ENCODE data around the gene SHANK1. TPM values are rescaled to one million over a fixed set of nuclear protein-coding genes. Genes with fewer than 3 reads are reported as not detected.

Gene SHANK1
- total RNA-seq, 3 donors from 2014 or later (not counting 1 experiment from before 2014, with no cell fraction given): 0.05 to 0.75 (median 0.20) TPM

GRCh38 chr19:50646074-50646807 is 73.4 kb downstream of the SHANK1 start:
- no peak overlapping the region for H3K4me3 ChIP-seq (ENCODE audit: low read length)
- peaks cover 2% of the 10 kb centered on the region for H3K27me3 ChIP-seq (ENCODE audit: control insufficient read depth, insufficient read depth, low read length)
- WGBS (ENCODE audit: insufficient coverage): 75% methylated on average over 6 of the region's 6 CpGs
- no peaks in the 10 kb centered on the region for H3K4me1 ChIP-seq (ENCODE audit: control insufficient read depth, insufficient read depth, low read length)
- no peak for TF ChIP-seq CTCF (IDR thresholded peaks at IDR 0.05)
- Mint-ChIP-seq H3K4me3 (no peak overlapping the region), H3K27me3 (ENCODE audit: low read depth in 2 of 2) (peaks cover 9 to 10% of the 10 kb centered on the region in 2 donors), H3K9me3 (no peaks in the 10 kb centered on the region), H3K4me1 (no peaks in the 10 kb centered on the region), H3K27ac (no peak overlapping the region), H3K36me3 (no peaks in the 10 kb centered on the region)
- intact Hi-C loops (cut with micrococcal nuclease): no loop called here
- no peak overlapping the region for H3K27ac ChIP-seq (ENCODE audit: low read length)
- DNase-seq (no peak), ATAC-seq (no peak)
- no peaks in the 10 kb centered on the region for H3K9me3 ChIP-seq (ENCODE audit: control insufficient read depth, insufficient read depth, low read length)
- no peaks in the 10 kb centered on the region for H3K36me3 ChIP-seq (ENCODE audit: control insufficient read depth, insufficient read depth, low read length)

- ATAC-seq: no peak
Measured at GRCh38 chr19:50645107-50645506, 74.5 kb downstream of the SHANK1 start.

GRCh38 chr19:50644315-50644915 is 75.2 kb downstream of the SHANK1 start:
- ATAC-seq (no peak), DNase-seq (no peak)
- no peaks in the 10 kb centered on the region for H3K4me1 Mint-ChIP-seq
- peaks cover 4 to 9% of the 10 kb centered on the region in 2 donors for H3K27me3 Mint-ChIP-seq (ENCODE audit: low read depth in 2 of 2)
- H3K36me3 ChIP-seq (ENCODE audit: control insufficient read depth, insufficient read depth, low read length): no peaks in the 10 kb centered on the region
- intact Hi-C loops (cut with micrococcal nuclease): no loop called here
- peaks cover 7% of the 10 kb centered on the region for H3K27me3 ChIP-seq (ENCODE audit: control insufficient read depth, insufficient read depth, low read length)
- TF ChIP-seq CTCF (IDR thresholded peaks at IDR 0.05): no peak
- no peaks in the 10 kb centered on the region for H3K36me3 Mint-ChIP-seq
- H3K9me3 ChIP-seq (ENCODE audit: control insufficient read depth, insufficient read depth, low read length): no peaks in the 10 kb centered on the region
- H3K27ac Mint-ChIP-seq: no peak overlapping the region
- no peak overlapping the region for H3K27ac ChIP-seq (ENCODE audit: low read length)
- WGBS (ENCODE audit: insufficient coverage): 43% methylated on average over 1 of the region's 1 CpG
- no peaks in the 10 kb centered on the region for H3K9me3 Mint-ChIP-seq
- H3K4me1 ChIP-seq (ENCODE audit: control insufficient read depth, insufficient read depth, low read length): peaks cover 5% of the 10 kb centered on the region
- no peak overlapping the region for H3K4me3 ChIP-seq (ENCODE audit: low read length)
- H3K4me3 Mint-ChIP-seq: no peak overlapping the region

More at GRCh38 chr19:50645107-50645506, 74.5 kb downstream of the SHANK1 start:
- Histone ChIP-seq H3K4me3 (ENCODE audit: low read length) (no peak overlapping the region), H3K36me3 (ENCODE audit: control insufficient read depth, insufficient read depth, low read length) (no peaks in the 10 kb centered on the region), H3K9me3 (ENCODE audit: control insufficient read depth, insufficient read depth, low read length) (no peaks in the 10 kb centered on the region), H3K4me1 (ENCODE audit: control insufficient read depth, insufficient read depth, low read length) (peaks cover under 1% of the 10 kb centered on the region), H3K27ac (ENCODE audit: low read length) (no peak overlapping the region), H3K27me3 (ENCODE audit: control insufficient read depth, insufficient read depth, low read length) (peaks cover 4% of the 10 kb centered on the region)
- no peak for DNase-seq
- H3K4me1 Mint-ChIP-seq: no peaks in the 10 kb centered on the region
- no peak overlapping the region for H3K4me3 Mint-ChIP-seq
- no peaks in the 10 kb centered on the region for H3K36me3 Mint-ChIP-seq
- no peaks in the 10 kb centered on the region for H3K9me3 Mint-ChIP-seq
- TF ChIP-seq CTCF (IDR thresholded peaks at IDR 0.05): no peak
- no peak overlapping the region for H3K27ac Mint-ChIP-seq
- 79% methylated on average over 6 of the region's 6 CpGs for WGBS (ENCODE audit: insufficient coverage)
- intact Hi-C loops (cut with micrococcal nuclease): no loop called here
- peaks cover 8 to 9% of the 10 kb centered on the region in 2 donors for H3K27me3 Mint-ChIP-seq (ENCODE audit: low read depth in 2 of 2)
